Measurements from ENCODE around the gene RARRES2.

RARRES2 gene

DNA sequence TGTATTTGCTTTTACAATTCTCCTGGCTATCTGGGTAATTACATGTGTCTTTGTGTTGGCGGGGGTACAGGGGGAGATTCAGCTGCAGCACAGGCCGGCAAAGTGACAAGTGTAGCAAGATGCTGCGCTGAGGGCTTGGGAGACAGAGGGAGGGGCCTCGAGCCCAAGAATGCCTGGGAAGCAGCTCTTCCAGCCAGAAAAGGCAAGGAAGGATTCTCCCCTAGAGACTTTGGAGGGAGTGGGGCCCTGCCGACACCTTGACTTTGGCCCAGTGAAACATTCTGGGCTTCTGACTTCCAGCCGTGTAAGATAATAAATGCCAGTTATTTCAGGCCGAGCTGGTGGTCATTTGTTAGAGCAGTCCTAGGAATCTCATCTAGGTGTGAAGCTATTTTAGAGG, 20.0 kb upstream of the RARRES2 start:
- no peak for DNase-seq

DNA sequence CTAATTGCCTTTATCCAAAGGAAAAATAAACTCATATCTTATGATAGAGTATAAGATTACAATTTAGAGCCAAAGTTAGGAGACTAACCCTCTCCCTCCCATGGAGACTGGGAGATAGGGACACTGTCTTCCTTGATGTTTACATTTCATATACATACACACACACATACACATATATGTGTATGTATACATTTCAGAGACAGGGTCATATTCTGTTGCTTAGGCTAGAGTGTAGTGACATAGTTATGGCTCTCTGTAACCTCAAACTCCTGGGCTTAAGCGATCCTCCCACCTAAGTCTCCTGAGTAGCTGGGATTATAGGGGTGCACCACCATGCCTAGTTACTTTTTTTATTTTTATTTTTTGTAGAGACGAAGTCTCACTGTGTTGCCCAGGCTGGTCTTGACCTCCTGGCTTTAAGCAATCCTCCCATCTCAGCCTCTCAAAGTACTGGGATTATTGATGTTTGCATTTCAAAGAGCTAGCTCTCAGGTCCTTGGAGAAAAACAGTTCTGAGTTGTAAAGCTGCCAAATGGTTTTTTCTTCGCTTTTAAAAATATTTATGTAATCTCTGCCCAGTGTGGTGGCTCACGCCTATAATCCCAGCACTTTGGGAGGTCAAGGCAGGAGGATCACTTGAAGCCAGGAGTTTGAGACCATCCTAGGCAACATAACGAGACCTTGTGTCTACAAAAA, 19.1 kb upstream of the RARRES2 start:
- DNase-seq: no peak

GRCh38 chr7:150359622-150360362, 18.4 kb upstream of the RARRES2 start:
- DNase-seq: no peak

DNA sequence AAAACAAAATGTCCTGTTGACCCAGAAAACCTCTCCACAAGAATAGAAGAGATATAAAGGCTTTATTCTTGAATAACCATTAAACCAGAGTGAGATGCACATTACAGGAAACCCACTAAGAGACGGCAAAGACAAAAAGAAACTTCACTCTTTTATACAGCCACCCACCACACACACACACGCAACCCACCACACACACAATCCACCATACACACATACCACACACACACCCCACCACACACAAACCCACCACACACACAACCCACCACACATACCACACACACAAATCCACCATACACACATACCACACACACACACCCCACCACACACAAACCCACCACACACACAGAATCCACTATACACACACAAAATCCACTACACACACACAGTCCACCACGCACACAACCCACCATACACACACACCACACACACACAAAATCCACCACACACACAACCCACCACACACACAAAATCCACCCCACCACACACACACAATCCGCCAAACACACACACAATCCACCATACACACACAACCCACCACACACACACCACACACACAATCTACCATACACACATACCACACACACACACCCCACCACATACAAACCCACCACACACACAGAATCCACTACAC, 17.7 kb upstream of the RARRES2 start:
- no peak for DNase-seq

- DNase-seq: no peak
Observed at GRCh38 chr7:150358433-150358832, 17.0 kb upstream of the RARRES2 start.

- DNase-seq: no peak
Observed at GRCh38 chr7:150357771-150358427, 16.5 kb upstream of the RARRES2 start.

DNA sequence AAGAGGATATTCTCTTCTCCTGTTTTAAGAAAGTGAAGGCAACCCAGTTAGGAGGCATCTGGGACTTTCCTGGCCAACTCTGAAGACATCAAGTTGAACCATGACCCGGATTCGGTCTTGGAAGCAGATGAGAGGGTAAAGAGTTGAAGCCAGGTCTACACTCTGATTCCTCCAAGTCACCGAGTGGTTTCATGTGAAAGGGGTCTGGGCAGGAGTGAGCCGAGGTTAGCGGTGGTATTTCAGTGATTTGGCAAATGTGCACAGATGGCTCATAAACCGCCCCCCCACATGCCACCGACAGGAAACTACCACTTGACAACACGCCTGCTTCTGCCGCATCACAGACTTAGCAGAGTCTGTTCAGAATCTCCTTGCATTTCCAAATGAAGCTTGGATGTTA, 15.8 kb upstream of the RARRES2 start:
- DNase-seq: no peak

GRCh38 chr7:150356265-150356897, 15.0 kb upstream of the RARRES2 start:
- peak; percentile 23 to 29 for DNase-seq

DNA sequence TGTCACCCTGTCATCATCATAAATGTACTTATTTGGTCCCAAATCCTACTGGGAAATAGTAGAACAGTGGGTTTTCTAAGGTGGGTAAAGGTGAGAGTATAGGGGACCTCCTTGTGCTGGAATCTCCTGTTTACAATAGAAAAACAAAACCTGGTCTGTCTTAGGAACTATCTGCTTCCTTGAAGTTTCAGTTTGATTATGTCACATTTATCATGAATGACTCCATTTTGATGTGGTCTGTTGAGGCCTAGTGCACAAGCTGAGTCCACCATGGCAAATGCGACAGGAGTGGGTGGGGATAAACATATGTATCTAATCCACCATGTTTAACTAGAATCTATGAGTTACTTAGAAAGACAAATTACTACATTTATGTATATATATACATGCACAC, 14.2 kb upstream of the RARRES2 start:
- no peak for DNase-seq

GRCh38 chr7:150351587-150352194, 10.3 kb upstream of the RARRES2 start:
- no peak for DNase-seq

GRCh38 chr7:150346922-150347321, 5.5 kb upstream of the RARRES2 start:
- DNase-seq: no peak

- no peak for DNase-seq
Observed at GRCh38 chr7:150345012-150345411, 3.6 kb upstream of the RARRES2 start.

DNA sequence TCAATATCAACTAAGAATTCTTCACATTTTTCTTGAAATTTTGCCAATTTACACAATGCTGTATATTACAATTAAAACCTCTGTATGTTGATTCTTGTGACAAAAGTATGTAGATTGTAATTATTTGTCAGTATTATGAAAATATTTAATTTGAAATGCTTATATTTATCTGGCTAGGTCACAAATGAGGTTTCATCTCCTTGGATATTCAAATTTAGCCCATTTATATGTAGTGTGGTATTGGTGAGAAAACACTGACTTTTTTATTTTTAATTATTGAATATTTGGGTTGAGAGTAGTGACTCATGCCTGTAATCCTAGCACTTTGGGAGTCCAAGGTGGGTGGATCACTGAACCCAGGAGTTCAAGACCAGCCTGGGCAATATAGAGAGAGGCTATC, 2.9 kb upstream of the RARRES2 start:
- DNase-seq: no peak

GRCh38 chr7:150343225-150343624, 1.8 kb upstream of the RARRES2 start:
- DNase-seq: no peak

- no peak for DNase-seq
Observed at GRCh38 chr7:150342121-150342408, 636 bp upstream of the RARRES2 start.

GRCh38 chr7:150340875-150341262, 560 bp downstream of the RARRES2 start:
- DNase-seq: no peak

DNA sequence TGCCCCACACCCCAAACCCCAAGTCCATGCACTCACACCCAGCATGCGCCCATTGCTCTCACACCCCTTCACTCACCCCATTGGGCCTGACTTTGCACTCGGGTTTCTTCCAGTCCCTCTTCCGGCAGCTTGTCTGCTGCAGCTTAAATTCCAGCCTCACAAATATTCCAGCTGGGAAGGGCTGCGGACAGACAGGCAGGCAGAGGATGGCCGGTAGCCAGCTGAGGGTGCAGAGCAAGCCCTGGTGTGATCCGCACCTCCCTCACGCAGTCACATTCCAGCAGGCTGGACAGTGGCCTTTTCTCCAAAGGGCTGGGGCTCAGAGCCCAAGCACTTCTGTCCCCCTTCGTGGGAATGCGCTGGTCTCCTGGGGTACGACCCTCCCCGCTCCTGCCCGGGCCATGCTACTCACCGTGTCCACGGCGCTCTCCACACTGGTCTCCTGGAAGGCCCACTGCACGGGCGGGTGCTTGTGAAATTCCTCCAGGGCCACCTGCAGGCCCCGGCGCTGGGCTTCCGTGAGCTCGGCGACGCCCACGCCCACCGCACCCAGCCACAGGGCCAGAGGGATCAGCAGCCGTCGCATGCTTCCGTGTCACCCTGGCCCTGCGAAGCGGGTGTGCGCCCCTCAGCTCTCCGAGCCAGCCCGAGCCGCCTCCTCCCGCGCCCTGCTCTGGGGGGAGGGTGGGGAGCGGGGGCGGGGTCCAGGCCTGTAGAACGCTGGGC, 1.2 kb downstream of the RARRES2 start:
- DNase-seq: no peak

- no peak for DNase-seq
Observed at GRCh38 chr7:150339409-150339809, 2.0 kb downstream of the RARRES2 start.

DNA sequence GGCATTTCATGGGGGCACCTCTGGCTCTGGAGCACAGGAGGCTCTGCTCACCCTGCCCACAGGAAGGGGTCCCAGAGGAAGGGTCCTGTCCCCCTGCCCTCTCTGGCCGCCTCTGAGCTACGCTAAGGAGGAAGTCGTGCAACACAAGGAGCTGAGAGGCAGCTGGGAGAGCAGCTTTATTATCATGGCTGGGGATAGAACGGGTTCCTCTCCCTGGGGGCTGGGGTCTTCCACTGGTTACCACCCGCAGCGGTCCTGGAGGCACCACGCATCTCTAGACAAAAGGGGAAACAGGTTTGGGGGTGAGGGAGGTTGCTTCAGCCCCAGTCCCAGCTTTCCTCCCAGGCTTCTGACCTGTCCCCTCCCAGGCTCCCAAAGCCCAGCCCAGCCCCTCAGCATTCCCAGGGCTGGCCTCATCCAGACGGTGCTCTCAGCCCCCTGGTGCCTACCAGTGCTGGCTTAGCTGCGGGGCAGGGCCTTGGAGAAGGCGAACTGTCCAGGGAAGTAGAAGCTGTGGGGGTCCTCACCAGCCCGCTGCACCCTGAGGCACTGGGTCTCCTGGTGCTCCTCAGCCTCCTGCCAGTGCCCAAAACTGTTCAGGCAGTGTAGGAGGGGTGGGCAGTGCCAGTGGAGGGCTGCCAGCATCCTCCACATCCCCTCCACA, 3.1 kb downstream of the RARRES2 start:
- no peak for DNase-seq

DNA sequence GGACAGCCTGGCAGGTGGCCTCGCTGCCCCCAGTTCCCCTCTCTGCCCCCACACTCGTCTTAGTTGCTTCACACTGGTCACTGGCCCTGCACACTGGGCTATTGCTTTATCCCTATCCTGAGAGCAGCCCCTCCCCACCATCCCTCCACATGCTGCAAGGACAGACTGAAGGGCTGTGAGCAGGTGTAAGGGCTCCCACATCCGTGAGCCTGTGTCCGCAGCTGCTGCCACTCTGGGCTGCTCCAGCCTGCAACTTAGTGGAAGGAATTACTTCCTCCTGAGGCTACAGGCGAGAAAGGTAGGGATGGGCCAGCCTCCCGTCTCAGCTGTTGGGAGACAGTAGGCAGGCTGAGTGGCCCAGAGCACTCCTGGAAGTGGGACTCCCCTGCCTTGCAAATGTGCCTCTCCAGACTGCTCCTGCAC, 3.8 kb downstream of the RARRES2 start:
- no peak for DNase-seq

- no peak for DNase-seq
Observed at GRCh38 chr7:150337179-150337578, 4.2 kb downstream of the RARRES2 start.

- no peak for DNase-seq
Observed at GRCh38 chr7:150336746-150337145, 4.7 kb downstream of the RARRES2 start.
